RKO (cell line): ENCODE measurements around the gene NOS2.
A peak's percentile ranks its signal among the peaks of the same experiment; 100 is the strongest.
"Not testable (repeated sequence)": the region's sequence is repeated elsewhere in the genome, so short reads cannot be mapped to it uniquely, and the experiment has no call there.

Experiments
- DNase-seq: peaks from one replicate; pipeline ENCODE4 v3.0.0-alpha.2; 2016; ENCODE audit warnings: low spot score

Gene NOS2

DNA sequence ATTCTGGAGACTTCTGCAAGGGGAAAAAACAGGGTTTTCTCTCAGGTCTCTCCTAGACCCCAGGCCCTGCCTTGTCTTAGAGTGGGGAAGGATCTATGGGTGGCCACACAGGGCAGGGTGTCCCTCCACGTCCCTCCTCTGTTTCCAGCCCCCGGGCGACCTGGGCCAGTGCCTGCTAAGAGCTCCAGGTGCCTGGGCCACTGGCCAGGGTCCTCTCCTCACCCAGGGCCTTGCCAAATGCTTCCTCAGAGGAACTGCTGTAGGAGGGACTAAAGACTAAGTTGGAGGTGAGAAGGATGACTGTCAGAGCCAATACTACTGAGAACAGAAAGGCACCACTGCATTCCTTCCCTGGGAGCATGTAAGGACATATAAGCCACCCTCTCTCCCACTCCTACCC is 11.4 kb downstream of the NOS2 start:
- DNase-seq: no peak

DNA sequence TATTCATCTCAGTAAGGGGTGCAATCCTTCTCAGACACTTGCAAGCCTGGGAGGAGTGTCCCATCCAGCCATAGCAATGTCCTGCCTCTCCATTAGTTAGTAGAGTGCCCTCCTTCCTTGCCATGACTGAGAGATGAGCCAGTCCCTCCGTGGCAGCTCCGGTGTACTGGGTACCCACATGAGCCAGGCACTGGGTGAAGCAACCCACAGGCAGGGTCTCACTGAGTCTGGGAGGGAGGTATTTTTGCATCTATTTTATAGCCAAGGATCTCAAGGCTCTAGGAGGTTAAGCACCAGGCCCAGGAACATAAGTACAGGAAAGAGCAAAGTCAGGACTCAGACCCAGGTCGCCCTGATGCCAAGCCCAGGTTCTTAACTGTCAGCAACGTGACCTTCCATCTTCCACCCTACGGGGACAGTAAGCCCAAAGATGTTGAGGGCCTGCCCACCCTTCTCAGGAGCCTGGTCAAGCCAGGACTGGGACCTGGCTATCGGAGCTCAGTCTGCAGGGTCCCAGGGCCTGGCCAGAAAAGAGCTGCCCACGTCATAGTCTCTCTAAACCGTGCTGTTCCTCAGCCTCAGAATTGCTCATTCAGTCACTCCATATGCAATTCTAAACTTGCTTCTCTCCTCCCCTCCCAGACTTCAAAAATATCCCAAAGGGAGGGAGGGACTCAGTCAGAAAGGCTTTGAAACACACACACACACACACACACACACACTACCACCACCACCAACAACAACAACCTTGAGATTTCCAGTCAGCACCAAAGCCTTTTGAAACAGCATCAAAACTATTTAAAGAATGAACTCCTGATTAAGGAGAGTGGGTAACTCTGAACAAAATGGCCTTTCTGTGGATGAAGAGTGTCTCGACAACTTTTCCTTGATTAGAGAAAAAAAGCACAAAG is 16.6 kb downstream of the NOS2 start:
- DNase-seq: no peak

DNA sequence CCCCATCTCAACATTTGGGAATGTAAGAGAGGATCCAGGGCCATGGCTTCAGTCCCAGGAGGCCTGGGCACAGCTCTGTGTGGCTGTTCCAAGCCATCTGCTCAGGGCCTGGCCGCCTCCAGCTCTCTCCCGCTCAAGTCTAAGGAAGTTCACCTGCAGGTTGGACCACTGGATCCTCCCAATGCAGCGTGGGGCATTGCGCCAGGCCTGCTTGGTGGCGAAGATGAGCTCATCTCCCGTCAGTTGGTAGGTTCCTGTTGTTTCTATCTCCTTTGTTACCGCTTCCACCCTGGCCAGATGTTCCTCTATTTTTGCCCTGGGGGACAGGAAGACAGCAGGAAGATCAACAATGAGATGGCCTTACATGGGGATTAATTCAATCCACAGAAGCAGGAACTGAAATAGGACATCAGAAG is 17.5 kb downstream of the NOS2 start:
- no peak for DNase-seq

DNA sequence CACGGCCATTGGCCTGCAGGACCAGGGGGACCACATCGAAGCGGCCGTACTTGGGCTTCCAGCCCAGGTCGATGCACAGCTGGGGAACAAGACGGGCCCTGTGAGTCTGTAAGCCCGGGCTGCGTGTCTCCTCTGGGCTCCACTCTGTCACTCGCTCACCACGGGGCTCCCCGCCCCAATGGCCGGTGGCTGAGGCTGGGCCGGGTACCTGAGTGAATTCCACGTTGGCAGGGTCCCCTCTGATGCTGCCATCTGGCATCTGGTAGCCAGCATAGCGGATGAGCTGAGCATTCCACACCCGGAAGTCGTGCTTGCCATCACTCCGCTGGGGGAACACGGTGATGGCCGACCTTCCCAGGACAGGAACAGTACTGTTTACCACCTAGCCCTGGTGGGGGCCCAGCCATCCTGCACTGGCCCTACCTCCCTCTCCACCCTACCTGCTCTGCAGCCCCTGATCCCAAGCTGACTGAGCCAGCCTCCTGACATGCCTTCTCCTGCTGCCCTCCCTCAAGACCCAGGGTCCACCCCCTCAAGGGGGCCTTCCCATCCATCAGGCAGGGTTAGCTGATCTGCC is 19.4 kb downstream of the NOS2 start:
- no peak for DNase-seq

DNA sequence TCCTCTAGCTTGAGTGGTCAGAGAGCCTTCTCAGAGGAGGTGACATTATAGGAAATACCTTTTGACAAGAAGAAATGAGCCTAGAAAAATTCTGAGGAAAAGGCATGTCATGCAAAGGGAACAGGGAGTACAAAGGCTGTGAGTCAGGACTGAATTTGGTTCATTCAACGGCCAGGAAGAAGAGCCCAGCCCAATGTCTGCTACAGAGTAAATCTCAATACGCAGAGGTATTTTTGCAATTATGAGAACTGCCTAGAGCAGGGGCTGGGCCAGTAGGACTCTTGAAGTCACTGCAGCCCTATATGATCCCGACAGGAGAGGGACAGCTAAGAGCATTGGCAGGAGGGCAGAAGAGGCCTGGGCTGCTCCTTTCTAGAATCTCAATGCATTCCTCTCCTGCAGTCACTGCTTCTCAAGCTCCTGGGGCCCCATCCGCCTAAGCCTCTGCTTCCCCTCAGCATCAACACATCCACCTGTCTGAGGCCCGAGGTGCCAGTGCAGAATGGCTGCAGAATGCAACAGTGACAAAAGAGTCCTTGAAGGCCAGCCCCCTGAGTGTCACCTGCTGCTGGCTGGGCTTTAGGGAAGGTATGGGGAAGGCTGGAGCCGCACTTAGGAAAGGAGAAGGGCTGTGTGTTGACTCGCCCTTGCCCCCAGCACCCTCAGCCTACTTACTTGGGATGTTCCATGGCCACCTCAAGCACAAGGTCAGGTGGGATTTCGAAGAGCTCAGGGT is 20.1 kb downstream of the NOS2 start:
- DNase-seq: no peak

DNA sequence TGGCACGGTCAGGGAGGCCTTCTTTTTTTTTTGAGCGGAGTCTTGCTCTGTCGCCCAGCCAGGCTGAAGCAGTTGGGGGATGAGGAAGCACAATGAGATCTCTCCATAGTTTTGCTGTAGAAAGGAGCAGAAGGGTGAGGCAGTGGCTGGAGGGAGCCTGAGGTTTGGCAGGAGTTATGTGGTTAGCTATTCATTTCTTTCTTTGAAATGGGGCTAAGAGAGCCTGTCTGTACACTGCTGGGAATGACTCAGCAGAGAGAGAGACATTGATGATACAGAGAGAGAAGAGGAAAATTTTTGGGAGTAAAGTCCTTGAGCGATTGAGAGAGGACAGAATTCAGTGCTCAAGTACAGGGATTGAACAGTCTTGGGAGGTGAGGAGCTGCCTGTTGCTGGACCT is 22.1 kb downstream of the NOS2 start:
- no peak for DNase-seq

DNA sequence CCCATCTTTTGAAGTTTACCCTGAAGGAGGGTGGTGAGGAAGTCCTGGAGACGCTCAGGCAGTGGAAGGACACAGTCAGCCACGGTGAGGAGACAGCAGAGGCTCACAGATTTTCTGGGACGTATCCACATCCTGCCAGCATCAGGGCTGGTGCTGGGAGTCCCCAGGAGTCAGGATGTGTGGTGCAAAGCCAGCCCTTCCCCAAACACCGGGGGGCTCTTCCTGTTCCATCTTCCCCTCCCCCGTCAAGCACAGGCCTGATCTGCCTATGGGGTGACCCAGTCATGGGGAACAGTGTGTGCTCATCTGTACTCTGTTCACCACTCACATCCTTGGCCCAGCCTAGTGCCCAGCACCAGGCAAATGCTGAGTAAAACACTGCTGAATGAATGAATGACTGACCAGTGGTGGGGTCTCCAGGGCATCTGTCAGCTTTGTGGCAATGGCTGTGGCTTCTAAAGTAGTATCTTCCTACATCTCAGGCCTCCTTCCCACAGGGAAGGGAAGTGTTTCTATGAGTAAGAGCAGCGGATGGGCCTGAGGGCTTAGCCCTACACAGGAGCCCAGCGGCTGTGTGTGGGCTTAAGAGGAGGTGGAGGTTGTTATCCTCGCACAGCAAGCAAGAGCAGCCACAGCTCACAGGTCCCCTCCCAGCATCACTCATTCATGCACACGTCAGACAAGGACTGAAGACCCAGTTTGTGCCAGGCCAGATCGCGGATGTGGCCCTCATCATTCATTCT is 23.3 kb downstream of the NOS2 start:
- no peak for DNase-seq

DNA sequence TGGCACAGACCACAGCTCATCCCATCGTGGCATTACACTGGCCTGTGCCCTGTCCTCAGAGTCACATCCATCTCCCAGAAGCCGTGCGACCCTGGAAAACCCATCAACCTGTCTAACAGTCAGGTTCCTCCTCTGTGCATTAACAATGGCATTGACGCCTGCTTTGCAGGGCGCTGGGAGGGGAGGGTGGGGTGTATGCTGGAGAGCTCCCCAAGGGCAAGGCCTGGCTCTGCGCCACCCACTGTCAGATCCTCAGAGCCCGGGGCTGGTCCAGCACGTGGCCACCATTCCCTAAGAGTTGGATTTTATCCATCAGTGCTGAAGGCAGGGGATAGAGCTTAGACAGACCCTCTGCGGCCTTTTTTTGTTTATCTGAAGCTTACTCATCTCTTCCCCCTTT is 28.7 kb downstream of the NOS2 start:
- DNase-seq: no peak

DNA sequence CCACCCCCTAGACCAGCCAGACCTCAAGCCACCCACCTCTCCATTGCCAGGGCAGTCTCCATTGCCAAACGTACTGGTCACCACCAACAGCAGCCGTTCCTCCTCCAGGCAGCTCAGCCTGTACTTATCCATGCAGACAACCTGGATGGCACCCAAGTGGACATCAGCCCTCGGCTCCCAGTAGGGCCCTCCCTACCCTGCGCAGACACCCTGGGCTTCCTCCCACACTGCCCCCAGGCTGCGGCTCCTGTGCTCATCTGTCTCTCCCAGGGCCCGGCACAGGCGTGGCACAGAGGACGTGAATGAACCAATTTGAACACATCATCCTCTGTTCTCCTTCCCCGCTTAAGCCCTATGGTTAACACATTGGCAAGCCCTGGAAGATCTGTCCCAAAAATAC is 29.5 kb downstream of the NOS2 start:
- DNase-seq: no peak

DNA sequence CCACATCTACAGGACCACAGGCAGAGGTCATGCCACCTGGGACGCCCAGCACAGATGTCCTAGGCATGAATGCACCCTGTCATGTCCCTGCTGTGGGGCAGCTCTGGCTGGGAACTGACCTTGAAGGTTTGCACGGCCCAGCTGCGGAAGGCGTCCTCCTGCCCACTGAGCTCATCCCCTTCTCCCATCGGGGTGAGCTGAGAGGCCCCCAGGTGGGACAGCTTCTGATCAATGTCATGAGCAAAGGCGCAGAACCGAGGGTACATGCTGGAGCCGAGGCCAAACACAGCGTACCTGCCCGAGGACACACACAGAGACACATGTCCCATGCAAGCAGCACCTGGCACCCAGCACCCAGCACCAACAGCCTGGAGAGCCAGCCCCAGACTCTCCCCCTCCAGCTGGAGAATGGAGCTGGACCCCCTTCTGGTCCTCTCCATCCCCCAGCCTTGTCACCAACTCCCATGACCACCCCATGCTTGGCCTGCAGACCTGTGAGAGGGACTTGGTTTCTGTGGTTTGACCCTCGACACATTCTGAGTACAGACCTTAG is 31.4 kb downstream of the NOS2 start:
- DNase-seq: no peak

DNA sequence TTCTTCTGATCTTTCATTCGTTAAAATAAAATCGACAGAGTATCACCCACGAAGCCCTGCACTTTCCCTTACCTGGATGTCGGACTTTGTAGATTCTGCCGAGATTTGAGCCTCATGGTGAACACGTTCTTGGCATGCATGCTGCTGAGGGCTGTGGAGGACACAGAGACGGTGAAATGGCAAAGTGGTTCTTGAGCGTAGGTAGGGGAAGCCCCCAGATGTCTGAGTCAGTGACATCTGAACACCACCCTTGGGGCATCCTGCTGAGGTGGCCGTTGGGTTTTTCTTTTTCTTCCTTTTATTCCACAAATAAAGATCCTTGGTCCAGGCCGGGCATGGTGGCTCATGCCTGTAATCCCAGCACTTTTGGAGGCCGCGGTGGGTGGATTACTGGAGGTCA is 33.9 kb downstream of the NOS2 start:
- no peak for DNase-seq

DNA sequence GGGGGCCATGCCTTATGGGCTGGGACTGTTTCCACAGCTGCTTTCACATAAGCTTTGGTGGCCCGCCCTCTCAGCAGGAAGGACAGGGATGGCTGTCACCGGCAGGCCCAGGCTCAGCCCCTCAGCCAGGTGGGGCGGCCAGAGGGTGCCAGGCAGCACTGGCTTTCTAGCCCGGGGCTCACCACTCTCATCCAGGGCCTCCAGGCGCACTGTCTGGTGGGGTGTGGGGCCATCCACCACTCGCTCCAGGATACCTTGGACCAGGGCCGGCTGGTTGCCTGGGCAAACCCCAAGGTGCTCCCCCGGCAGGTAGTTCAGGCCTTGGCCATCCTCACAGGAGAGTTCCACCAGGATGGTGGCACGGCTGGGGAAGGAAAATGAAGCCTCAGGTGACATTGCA is 35.0 kb downstream of the NOS2 start:
- no peak for DNase-seq

DNA sequence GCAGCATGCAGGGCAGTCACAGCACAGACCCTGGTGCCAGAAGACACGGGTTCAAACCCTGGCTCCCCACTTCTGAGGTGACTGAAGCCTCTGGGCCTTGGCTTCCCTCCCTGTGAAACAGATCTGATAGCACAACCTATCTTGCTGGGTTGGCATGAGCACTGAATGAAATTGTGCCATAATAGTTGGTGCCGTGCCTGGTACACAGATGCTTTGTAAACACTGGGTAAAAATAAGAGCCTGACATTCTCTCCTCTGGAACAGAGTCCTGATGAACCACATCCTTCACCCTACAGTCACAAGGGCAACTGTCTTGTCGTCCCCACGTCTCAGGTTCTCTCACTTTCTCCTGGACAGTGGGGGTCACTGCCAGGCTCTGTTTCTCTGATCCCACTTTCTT is 35.7 kb downstream of the NOS2 start:
- no peak for DNase-seq

DNA sequence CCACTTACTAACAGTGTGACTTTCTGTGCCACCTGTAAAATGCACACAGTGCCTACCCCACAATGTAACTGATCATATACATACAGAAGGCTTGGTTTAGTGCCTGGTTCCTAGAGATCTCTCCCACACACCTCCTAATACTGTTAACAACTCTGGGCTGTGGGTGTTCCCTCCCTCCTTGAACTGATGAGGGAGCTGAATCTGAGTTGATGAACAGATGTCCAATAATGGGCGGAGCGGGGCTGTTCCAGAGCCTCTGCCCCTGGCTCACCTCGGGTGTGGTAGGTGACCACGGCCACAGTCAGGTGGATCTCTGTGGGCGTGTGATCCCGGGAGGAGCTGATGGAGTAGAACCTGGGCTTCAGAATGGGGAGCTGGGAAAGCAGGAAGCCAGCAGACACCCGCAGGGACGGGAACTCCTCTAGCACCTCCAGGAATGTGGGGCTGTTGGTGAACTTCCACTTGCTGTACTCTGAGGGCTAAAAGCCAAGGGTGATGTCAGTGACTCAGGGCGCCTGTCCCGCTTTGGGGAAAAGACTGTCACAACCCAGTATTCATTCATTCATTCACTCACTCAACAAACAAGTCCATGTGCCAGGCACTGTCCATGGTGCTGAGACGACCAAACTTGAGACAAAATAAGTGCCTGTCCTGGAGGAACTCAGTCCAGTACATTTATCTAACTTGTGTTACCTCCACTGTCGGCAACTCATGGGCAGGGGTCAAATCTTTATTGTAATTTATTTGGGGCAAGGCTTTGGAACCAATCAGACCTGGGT is 37.6 kb downstream of the NOS2 start:
- peak; percentile 51 for DNase-seq

DNA sequence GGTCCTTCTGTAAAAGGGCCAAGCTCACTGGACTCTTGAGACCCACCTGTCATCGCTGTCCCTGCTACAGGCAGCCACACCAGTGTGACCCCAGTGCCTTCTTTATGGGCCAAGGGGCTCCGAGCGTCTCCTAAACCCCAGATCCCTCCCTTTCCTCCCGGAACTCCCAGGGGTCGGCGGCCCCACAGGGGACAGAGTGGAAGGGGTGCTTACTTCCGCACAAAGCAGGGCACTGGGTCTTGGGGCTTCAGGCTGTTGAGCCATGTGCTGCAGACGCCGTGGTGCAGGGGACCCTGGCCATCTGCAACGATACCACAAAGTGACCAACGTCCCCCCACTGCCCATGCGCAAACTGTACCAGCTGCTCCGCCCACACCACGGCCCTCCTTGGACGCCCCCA is 39.4 kb downstream of the NOS2 start:
- DNase-seq: not testable (repeated sequence)

DNA sequence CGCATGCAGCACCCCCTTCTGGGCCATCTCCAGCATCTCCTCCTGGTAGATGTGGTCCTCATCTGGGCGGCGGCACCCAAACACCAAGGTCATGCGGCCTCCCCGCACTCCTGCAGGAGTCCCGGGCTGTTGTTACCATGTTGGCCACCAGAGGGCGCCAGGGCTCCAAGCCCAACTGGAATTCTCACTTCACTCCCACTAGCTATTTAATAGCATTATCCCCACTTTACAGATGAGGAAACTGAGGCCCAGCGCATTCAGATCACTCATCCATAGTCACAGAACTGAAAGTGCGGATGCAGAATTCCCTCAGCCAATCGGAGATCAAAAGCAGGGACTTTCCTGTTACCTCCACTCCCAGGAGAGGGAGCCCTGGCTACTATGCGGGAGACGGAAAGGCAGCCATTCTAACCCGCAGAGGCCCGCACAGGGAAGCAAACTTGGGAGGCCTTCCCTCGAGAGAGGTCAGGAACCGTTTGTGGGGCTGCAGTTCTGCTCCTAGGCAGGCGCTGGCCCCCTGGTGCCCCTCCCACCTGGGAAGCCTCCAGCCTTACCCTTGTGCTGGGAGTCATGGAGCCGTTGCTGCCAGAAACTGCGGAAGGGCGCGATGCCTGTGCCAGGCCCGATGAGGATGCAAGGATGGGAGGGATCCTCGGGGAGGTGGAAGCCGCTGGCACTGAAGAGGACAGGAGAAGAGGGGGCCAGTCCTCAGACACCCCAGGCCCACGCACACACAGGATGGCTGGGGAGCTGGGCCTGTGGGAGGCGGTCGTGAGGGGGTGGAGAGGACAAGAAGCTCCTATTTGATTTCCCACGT is 40.1 kb downstream of the NOS2 start:
- DNase-seq: peak; percentile 35

DNA sequence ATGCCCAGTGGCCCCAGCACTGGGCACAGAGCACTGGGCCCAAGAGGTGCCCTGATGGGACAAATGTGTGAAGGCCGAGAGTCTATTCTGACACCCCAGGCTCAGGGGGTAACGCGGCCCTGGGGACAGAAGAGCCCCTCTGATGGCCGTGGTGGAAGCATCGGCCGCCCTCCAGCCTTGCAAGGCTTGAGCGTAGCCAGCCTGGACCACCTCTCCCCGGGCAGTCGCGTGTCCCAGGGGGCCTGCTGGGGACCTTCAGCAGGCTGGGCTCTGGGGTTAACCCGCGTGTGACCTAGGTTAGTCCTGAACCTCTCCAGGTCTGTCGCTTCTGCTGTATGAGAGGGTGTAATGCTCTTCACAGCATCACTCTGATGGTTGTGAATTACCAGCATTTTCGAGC is 40.8 kb downstream of the NOS2 start:
- DNase-seq: no peak

DNA sequence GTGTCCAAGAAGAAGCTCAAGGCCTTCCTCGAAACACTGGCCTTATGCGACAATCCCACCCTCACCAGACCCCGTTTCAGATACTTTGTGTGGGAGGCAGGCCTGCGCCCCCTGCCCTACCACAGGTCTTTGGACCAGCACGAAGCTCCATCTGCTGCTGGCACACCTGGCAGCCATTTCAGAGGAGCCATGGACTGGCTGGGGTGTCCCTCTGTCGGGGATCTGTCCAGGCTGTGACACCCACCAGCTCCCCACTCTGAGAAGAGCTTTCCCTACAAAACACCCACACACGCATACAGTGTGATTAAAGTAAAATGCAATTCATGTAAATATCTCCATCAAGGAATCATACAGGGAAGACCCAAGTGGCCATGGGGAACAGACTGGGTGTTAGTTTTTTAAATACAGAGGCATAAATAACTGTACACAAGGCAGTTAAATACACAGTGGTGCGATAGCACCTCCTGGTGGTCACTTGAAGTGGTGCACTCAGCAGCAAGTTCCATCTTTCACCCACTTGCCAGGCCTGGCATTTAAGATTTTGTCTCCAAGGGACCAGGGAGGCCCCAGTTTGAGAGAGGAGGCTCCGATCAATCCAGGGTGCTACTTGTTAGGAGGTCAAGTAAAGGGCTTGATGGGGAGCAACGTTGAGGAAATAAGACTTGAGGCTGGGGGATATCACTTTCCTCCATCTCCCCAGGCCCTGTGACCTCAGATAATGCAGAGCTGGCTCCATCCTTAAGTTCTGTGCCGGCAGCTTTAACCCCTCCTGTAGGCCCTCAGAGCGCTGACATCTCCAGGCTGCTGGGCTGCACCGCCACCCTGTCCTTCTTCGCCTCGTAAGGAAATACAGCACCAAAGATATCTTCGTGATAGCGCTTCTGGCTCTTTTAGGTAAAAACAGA is 43.6 kb downstream of the NOS2 start:
- DNase-seq: peak; percentile 21

DNA sequence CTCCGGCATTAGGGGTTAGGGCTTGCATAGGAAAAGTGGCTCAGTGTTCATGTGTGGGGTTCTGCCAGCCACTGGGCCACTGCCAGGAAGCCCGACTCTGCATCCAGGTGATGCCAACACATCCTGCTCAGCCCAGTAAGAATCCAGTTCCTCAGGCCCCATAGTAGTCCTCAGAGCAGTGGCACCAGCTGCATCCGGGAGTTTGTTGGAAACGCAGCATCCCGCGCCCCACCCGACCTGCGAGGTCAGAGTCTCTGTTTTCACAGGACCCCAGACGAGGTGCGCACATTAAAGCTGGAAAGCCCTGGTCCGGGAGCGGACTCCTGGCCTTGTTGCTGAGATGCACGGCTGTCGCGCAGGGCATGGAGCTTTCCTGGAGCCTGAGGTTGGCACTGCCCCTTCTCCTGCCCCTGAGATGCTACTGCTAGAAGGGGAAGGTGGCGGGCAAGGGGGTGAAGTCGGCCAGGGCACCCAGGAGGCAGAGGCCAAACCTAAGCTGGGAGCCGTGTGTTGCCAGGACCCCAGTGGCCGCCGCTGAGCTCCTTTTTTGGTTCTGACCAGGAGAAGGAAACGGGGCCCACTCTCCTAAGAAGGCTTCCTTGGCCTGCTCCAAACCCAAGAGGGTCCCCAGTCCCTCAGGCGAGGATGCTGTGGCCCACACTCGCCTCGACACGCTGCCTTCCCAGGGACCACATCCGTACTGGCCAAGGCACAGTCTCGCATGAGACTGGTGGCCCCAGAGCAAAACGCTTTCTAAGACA is 44.4 kb downstream of the NOS2 start:
- DNase-seq: no peak
